Lower leg skin (tissue), 4 donors: ENCODE data around the gene TRIM58. TPM values are rescaled to one million over a fixed set of nuclear protein-coding genes. Genes with fewer than 3 reads are reported as not detected.

Experiments used
- DNase-seq, 2 donors: peaks; one replicate each; pipeline ENCODE4 v3.0.0-alpha.2; 2019; ENCODE audit warnings: low spot score in 2 of 2
- H3K4me3 ChIP-seq: fragments of 200-600 bp; sonication (generic); 2 replicates; pipeline ENCODE4 v1.5.1; 2017; ENCODE audit warnings: mild to moderate bottlenecking, low read depth; ENCODE audit not compliant: poor library complexity, severe bottlenecking
- POLR2A ChIP-seq, 2 donors: fragments of 450-650 bp; IDR thresholded peaks; one replicate each; pipeline ENCODE4 v1.6.1; 2016 to 2017; ENCODE audit warnings: antibody characterized with exemption in 2 of 2, mild to moderate bottlenecking in 1 of 2, moderate library complexity in 1 of 2
- WGBS, 2 donors: methylation state at CpG; one replicate each; pipeline ENCODE4 v1.1.5; 2018; 5-methylcytosine and 5-hydroxymethylcytosine counted together
- intact Hi-C: fragments of 100-400 bp; cut with DNase I; formaldehyde crosslinking; loops from one replicate; pipeline ENCODE4 v1.15.0; 2023; ENCODE audit warnings: low total_unique reads
- total RNA-seq, 4 donors: library from RNA; depleted of rRNA; stranded (reverse); fragments of >200 nt; gene quantifications; one replicate each; pipeline ENCODE4 v1.1.0, GENCODE V29; 2016
- TF ChIP-seq, protein P1 (sequence below), 3 donors: fragments of 450-650 bp; IDR thresholded peaks; one replicate each; pipeline ENCODE4 v1.5.1; 2016; ENCODE audit warnings: antibody characterized with exemption in 3 of 3, mild to moderate bottlenecking in 3 of 3, moderate library complexity in 2 of 3

TRIM58 gene
- total RNA-seq, 4 donors from 2014 or later, result 0.29 to 8.6 (median 2.0) TPM

DNA sequence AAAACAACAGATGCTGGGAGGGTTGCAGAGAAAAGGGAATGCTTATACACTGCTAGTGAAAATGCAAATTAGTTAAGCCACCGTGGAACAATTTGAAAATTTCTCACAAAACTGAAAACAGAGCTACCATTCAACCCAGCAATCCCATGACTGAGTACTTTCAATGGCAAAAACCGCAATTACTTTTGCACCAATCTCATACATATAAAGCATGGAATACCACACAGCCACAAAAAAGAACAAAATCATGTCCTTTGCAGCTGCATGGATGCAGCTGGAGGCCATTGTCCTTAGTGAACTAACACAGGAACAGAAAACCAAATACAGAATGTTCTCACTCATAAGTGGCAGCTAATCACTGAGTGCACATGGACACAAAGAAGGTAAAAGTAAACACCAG lies 56.8 kb downstream of the TRIM58 start:
- 67 to 76% methylated on average over 2 of the region's 2 CpGs for whole genome bisulfite sequencing, 2 donors
- no peak overlapping the region for H3K4me3 ChIP-seq
- intact Hi-C loops, result no loop called here
- TF ChIP-seq, protein P1, sequence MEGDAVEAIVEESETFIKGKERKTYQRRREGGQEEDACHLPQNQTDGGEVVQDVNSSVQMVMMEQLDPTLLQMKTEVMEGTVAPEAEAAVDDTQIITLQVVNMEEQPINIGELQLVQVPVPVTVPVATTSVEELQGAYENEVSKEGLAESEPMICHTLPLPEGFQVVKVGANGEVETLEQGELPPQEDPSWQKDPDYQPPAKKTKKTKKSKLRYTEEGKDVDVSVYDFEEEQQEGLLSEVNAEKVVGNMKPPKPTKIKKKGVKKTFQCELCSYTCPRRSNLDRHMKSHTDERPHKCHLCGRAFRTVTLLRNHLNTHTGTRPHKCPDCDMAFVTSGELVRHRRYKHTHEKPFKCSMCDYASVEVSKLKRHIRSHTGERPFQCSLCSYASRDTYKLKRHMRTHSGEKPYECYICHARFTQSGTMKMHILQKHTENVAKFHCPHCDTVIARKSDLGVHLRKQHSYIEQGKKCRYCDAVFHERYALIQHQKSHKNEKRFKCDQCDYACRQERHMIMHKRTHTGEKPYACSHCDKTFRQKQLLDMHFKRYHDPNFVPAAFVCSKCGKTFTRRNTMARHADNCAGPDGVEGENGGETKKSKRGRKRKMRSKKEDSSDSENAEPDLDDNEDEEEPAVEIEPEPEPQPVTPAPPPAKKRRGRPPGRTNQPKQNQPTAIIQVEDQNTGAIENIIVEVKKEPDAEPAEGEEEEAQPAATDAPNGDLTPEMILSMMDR (IDR thresholded peaks at IDR 0.05), result no peak
- TF ChIP-seq POLR2A (IDR thresholded peaks at IDR 0.05), result no peak
- no peak for DNase-seq

DNA sequence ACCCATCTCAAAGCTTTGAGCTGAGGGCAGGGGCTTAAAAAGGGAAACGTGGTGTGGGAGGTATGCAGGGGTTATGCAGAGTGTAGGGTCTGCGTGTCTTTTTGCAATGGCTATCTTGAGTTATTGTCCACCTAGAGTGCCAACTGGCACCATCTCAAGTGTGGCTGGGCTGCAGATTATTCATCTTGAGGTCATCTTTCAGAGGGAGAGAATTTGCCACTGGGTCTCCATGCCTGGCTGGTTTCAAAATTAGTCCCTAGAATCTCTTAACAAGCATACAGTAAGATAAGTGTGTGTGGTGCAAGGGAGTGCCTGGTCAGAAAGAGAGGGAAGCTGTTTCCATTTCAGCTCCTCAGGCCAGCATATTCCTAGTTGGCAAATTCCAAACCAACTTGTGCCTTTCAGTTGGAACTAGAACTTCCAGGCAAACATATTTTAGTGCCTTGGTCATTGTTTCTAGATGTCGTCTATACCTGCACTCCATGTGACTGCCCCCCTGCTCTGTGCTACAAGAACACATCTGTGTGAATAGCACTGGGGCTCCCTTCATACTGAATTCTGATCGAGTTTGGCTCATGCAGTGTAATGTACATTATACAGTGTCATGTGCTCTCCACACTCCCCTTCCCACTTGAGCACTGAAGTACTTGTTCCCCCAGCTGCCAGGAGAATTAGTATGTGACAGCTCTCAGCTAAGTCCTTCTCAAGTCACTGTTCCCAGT lies 58.1 kb downstream of the TRIM58 start:
- intact Hi-C loops, result no loop called here
- H3K4me3 ChIP-seq, result no peak overlapping the region
- TF ChIP-seq POLR2A (IDR thresholded peaks at IDR 0.05), result no peak
- TF ChIP-seq, protein P1 (IDR thresholded peaks at IDR 0.05), result no peak
- 63 to 65% methylated on average over 4 of the region's 4 CpGs for WGBS, 2 donors
- no peak for DNase-seq

DNA sequence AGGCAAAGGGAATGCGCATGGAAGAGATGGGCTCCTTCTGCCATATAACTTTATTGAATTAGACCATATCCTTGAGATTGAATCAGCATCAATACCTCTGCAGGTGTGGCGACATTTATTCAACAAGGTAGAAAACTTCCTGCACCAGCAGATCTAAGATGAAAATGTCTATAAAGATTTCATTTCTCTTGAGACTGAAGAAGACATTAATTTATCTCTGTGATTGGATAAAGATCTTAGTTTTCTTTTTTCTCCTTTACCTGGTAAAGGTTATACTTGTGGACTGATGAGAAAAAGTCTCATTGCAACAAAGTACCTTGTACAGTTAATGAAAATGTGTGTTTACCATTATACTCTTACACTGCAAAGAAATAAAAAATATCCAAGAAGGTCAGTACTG lies 63.0 kb downstream of the TRIM58 start, which contains the start of gene OR2T8:
Gene OR2T8, plus strand, starts transcription at position 301 of the 400 bp plus-strand sequence. CDS start 766 bp downstream, outside the sequence.
- WGBS, 2 donors, result 92 to 94% methylated on average over 2 of the region's 2 CpGs
- intact Hi-C loops, result no loop called here
- TF ChIP-seq, protein P1 (IDR thresholded peaks at IDR 0.05), result no peak
- TF ChIP-seq POLR2A (IDR thresholded peaks at IDR 0.05), result no peak
- no peak for DNase-seq
- H3K4me3 ChIP-seq, result no peak within 1 kb of the TSS

DNA sequence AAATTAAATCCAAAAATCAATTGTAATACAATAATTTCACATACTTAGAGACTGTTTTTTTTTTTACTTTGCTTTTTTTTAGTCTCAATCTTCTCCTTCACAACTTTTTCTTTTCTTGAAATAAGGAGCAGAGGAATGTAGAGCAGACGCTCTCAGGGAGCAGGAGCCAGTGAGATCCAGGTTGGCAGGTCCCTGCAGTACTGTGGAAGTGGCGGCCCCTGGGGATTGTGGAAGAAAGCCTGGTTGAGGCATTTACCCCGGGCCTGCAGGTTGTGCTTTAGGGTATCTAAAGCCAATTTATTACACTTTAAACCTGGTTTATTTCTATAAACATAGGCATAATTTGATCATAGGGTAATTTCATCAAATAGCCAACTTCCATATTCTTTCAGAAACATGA lies 67.0 kb downstream of the TRIM58 start:
- no peak overlapping the region for H3K4me3 ChIP-seq
- intact Hi-C loops, result no loop called here
- 73% methylated on average over 3 of the region's 3 CpGs for WGBS, 2 donors
- no peak for DNase-seq
- no peak for TF ChIP-seq POLR2A (IDR thresholded peaks at IDR 0.05)
- TF ChIP-seq, protein P1 (IDR thresholded peaks at IDR 0.05), result no peak

DNA sequence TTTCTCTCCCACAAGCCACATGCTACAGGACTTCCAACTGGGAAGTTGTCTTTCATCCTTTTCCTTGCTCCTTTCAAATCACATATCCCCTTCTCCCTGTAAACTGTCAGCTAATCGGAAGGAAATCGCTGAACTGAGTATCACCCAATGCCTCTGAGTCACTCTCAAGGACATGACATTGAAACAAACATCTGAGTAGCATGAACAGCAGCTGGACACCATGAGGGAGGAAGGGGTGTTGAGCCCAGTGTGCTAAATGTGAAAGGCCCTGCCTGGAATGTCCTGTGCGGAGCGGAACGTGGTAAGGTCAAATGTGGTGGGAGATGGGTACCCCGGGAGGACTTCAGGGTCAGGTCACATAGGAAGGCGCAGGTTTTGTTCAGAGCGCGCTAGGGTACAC lies 67.9 kb downstream of the TRIM58 start, which contains the start of gene OR2AJ1:
Gene OR2AJ1, plus strand, starts transcription at position 22 of the 400 bp plus-strand sequence. CDS start 8,880 bp downstream, outside the sequence.
- WGBS, 2 donors, result 90 to 92% methylated on average over 9 of the region's 9 CpGs
- no peak within 1 kb of the TSS for H3K4me3 ChIP-seq
- TF ChIP-seq, protein P1 (IDR thresholded peaks at IDR 0.05), result no peak
- TF ChIP-seq POLR2A (IDR thresholded peaks at IDR 0.05), result no peak
- no peak for DNase-seq
- intact Hi-C loops, result no loop called here

Other genes starting within 250 kb of the TRIM58 start
- gene OR13G1, start 177.4 kb upstream of the TRIM58 start, total RNA-seq, result not detected
- gene OR6F1, start 140.5 kb upstream of the TRIM58 start, total RNA-seq, result not detected
- gene OR14K1, start 118.6 kb upstream of the TRIM58 start, total RNA-seq, result not detected
- gene OR14A2, start 109.0 kb upstream of the TRIM58 start, total RNA-seq, result not detected
- gene OR1C1, start 96.6 kb upstream of the TRIM58 start, total RNA-seq, result not detected
- gene OR14A16, start 33.1 kb upstream of the TRIM58 start, total RNA-seq, result not detected
- not detected for gene OR11L1, start 15.3 kb upstream of the TRIM58 start, total RNA-seq
- gene OR2W3, start 38.4 kb downstream of the TRIM58 start, total RNA-seq, result 1 to 10 TPM in 1 of 4 donors, under 1 TPM in 1, not detected in 2; 0.36 to 2.6 TPM
- gene OR2T8, start 63.1 kb downstream of the TRIM58 start, total RNA-seq, result 1 to 10 TPM in 1 of 4 donors, not detected in 3; 4.3 TPM
- gene OR2AJ1, start 67.7 kb downstream of the TRIM58 start, total RNA-seq, result not detected
- gene OR2L8, start 91.7 kb downstream of the TRIM58 start, total RNA-seq, result not detected
- not detected for gene OR2AK2, start 108.0 kb downstream of the TRIM58 start, total RNA-seq
- not detected for gene OR2L5, start 156.5 kb downstream of the TRIM58 start, total RNA-seq
- gene OR2L2, start 172.9 kb downstream of the TRIM58 start, total RNA-seq, result not detected
- gene OR2L3, start 189.6 kb downstream of the TRIM58 start, total RNA-seq, result under 1 TPM in 1 of 4 donors, not detected in 3; 0.06 TPM
- gene OR2L13, start 238.0 kb downstream of the TRIM58 start, total RNA-seq, result not detected